CD4-positive, alpha-beta T cell treated with Interleukin-4 for 4 hours (primary cell): ENCODE results near the gene SV2B.
"Not testable (repeated sequence)": the region's sequence is repeated elsewhere in the genome, so short reads cannot be mapped to it uniquely, and the experiment has no call there.

Source experiments
- DNase-seq: peaks from one replicate; pipeline ENCODE4 v3.0.0-alpha.2; 2020

Gene SV2B

GRCh38 chr15:91099995-91100813, at the start of gene SV2B:
TSS of gene SV2B (plus strand) at chr15:91100257. CDS start at chr15:91226264, 126,007 bp downstream.
- DNase-seq = peak; percentile 14

GRCh38 chr15:91051248-91051647, 48.8 kb upstream of the SV2B start:
- no peak for DNase-seq

GRCh38 chr15:91054816-91055215, 45.2 kb upstream of the SV2B start:
- DNase-seq = no peak

- DNase-seq = peak; percentile 21
Observed at GRCh38 chr15:91055548-91056331, 44.3 kb upstream of the SV2B start.

GRCh38 chr15:91061230-91061629, 38.8 kb upstream of the SV2B start:
- DNase-seq = no peak

- DNase-seq = no peak
Observed at GRCh38 chr15:91061997-91062396, 38.1 kb upstream of the SV2B start.

GRCh38 chr15:91065505-91065904, 34.6 kb upstream of the SV2B start:
- no peak for DNase-seq

- DNase-seq = no peak
Observed at GRCh38 chr15:91067036-91067435, 33.0 kb upstream of the SV2B start.

- no peak for DNase-seq
Observed at GRCh38 chr15:91068436-91068835, 31.6 kb upstream of the SV2B start.

GRCh38 chr15:91068966-91069365, 31.1 kb upstream of the SV2B start:
- no peak for DNase-seq

- no peak for DNase-seq
Observed at GRCh38 chr15:91070872-91071271, 29.2 kb upstream of the SV2B start.

GRCh38 chr15:91072161-91072560, 27.9 kb upstream of the SV2B start:
- DNase-seq = no peak

GRCh38 chr15:91073077-91073476, 27.0 kb upstream of the SV2B start:
- no peak for DNase-seq

- no peak for DNase-seq
Observed at GRCh38 chr15:91073768-91074167, 26.3 kb upstream of the SV2B start.

GRCh38 chr15:91075739-91076138, 24.3 kb upstream of the SV2B start:
- DNase-seq = no peak

- no peak for DNase-seq
Observed at GRCh38 chr15:91077029-91077428, 23.0 kb upstream of the SV2B start.

- not testable (repeated sequence) for DNase-seq
Observed at GRCh38 chr15:91093866-91094265, 6.2 kb upstream of the SV2B start.

- no peak for DNase-seq
Observed at GRCh38 chr15:91098451-91098850, 1.6 kb upstream of the SV2B start.

- peak; percentile 3 for DNase-seq
Observed at GRCh38 chr15:91099616-91099994, 452 bp upstream of the SV2B start.

GRCh38 chr15:91100814-91101607, 954 bp downstream of the SV2B start:
- DNase-seq = no peak

GRCh38 chr15:91101608-91101920, 1.5 kb downstream of the SV2B start:
- DNase-seq = no peak

- DNase-seq = no peak
Observed at GRCh38 chr15:91102546-91103330, 2.7 kb downstream of the SV2B start.

GRCh38 chr15:91104111-91104510, 4.1 kb downstream of the SV2B start:
- no peak for DNase-seq
